Left colon (tissue), 2 donors: ENCODE measurements around the gene GNG4. TPM values are rescaled to one million over a fixed set of nuclear protein-coding genes. Genes with fewer than 3 reads are reported as not detected.

Source experiments
- ATAC-seq: fragments of 200-7000 bp; cut with Tn5 transposase; one replicate; pipeline ENCODE4 v1.9.1; 2020; ENCODE audit warnings: mild to moderate bottlenecking, moderate library complexity
- DNase-seq, 2 donors: peaks; one replicate each; pipeline ENCODE4 v3.0.0-alpha.2; 2020
- intact Hi-C, 2 donors: fragments of 100-400 bp; cut with DNase I in 1 of 2; cut with micrococcal nuclease in 1 of 2; formaldehyde crosslinking; loops; one replicate each; pipeline versions ENCODE4 v1.11.2 to v1.14.0; 2022; cut with DNase I, micrococcal nuclease
- long read RNA-seq: library from polyadenylated mRNA; unstranded; transcript quantifications from one replicate; pipeline ENCODE4 v2.0.0, GENCODE V29; 2021
- total RNA-seq, 2 donors: library from RNA; stranded (reverse); fragmentation: NEBNext Ultra II Directional; extraction: Animal tissue kit (Norgen Biotek cat#: 25700); gene quantifications; one replicate each; pipeline ENCODE4 v1.2.1, GENCODE V29; 2021
- donor health status: DM: no; HTN: no; CAD: no.
- donor health status: DM: yes; HTN: yes; CAD: no.

GNG4 gene
- total RNA-seq: 1 to 10 TPM; 4.4 to 5.0 TPM
- long read RNA-seq, full-length matches to known transcripts: 5 of 6 reads
- long read RNA-seq, partial matches to known transcripts: 0 of 6 reads
- long read RNA-seq, other reads (novel, unspliced or antisense): 1 of 6 reads

- ATAC-seq: peak; percentile 53
- intact Hi-C loops: no loop called here
- peak in 1 of 2 donors; percentile 40 for DNase-seq
Measured at GRCh38 chr1:235649368-235650163, at the start of gene GNG4. TSS of gene GNG4 (minus strand) at chr1:235649784. CDS start at chr1:235583838, 65,946 bp downstream.

GRCh38 chr1:235697508-235697907, 47.9 kb upstream of the GNG4 start:
- intact Hi-C loops: no loop called here
- no peak for DNase-seq
- ATAC-seq: no peak

GRCh38 chr1:235689356-235689755, 39.8 kb upstream of the GNG4 start:
- intact Hi-C loops: no loop called here
- no peak for DNase-seq
- no peak for ATAC-seq

- ATAC-seq (no peak), DNase-seq (no peak)
- intact Hi-C loops: no loop called here
Measured at GRCh38 chr1:235688096-235688495, 38.5 kb upstream of the GNG4 start.

- no peak for DNase-seq
- intact Hi-C loops: no loop called here
Measured at GRCh38 chr1:235683653-235684052, 34.1 kb upstream of the GNG4 start.

GRCh38 chr1:235682216-235682615, 32.6 kb upstream of the GNG4 start:
- ATAC-seq: no peak
- no peak for DNase-seq
- intact Hi-C loops: no loop called here

More at GRCh38 chr1:235683653-235684052, 34.1 kb upstream of the GNG4 start:
- ATAC-seq: no peak

- ATAC-seq (peak; percentile 66), DNase-seq (peak in 1 of 2 donors; percentile 4)
- intact Hi-C loops: no loop called here
Measured at GRCh38 chr1:235679644-235680043, 30.1 kb upstream of the GNG4 start.

- intact Hi-C loops: no loop called here
- no peak for DNase-seq
- ATAC-seq: peak; percentile 89
Measured at GRCh38 chr1:235679005-235679404, 29.4 kb upstream of the GNG4 start.

- DNase-seq (no peak), ATAC-seq (no peak)
- intact Hi-C loops: no loop called here
Measured at GRCh38 chr1:235675152-235675890, 25.7 kb upstream of the GNG4 start.

GRCh38 chr1:235673981-235674380, 24.4 kb upstream of the GNG4 start:
- no peak for ATAC-seq
- intact Hi-C loops: no loop called here
- DNase-seq: no peak

- no peak for ATAC-seq
- no peak for DNase-seq
- intact Hi-C loops: no loop called here
Measured at GRCh38 chr1:235671992-235672391, 22.4 kb upstream of the GNG4 start.

- ATAC-seq (no peak), DNase-seq (no peak)
- intact Hi-C loops: no loop called here
Measured at GRCh38 chr1:235670157-235670776, 20.7 kb upstream of the GNG4 start.

GRCh38 chr1:235669277-235669676, 19.7 kb upstream of the GNG4 start:
- ATAC-seq (no peak), DNase-seq (no peak)
- intact Hi-C loops: no loop called here

- no peak for DNase-seq
- no peak for ATAC-seq
- intact Hi-C loops: no loop called here
Measured at GRCh38 chr1:235663628-235664027, 14.0 kb upstream of the GNG4 start.

GRCh38 chr1:235661568-235661967, 12.0 kb upstream of the GNG4 start:
- ATAC-seq (no peak), DNase-seq (no peak)
- intact Hi-C loops: no loop called here

- ATAC-seq (no peak), DNase-seq (no peak)
- intact Hi-C loops: no loop called here
Measured at GRCh38 chr1:235659186-235659771, 9.7 kb upstream of the GNG4 start.

- no peak for DNase-seq
- intact Hi-C loops: no loop called here
- peak; percentile 23 for ATAC-seq
Measured at GRCh38 chr1:235657747-235658526, 8.4 kb upstream of the GNG4 start.

- DNase-seq (no peak), ATAC-seq (peak; percentile 83)
- intact Hi-C loops: no loop called here
Measured at GRCh38 chr1:235657269-235657668, 7.7 kb upstream of the GNG4 start.
